Measurements from ENCODE around the gene PLS1.
"Not testable (repeated sequence)": the region's sequence is repeated elsewhere in the genome, so short reads cannot be mapped to it uniquely, and the experiment has no call there.

Gene PLS1

GRCh38 chr3:142709207-142709606 is 113.0 kb downstream of the PLS1 start:
- no peaks in the 10 kb centered on the region for H3K79me2 ChIP-seq (ENCODE audit: control insufficient read depth, low read length)
- no peaks in the 10 kb centered on the region for H3K36me3 ChIP-seq (ENCODE audit: control insufficient read depth, low read length)
- H4K20me1 ChIP-seq (ENCODE audit: control insufficient read depth, insufficient read depth, low read depth, low read length), result no peaks in the 10 kb centered on the region
- no peaks in the 10 kb centered on the region for H3K27me3 ChIP-seq (ENCODE audit: control insufficient read depth, low read length)
- no peak overlapping the region for H3K27ac ChIP-seq (ENCODE audit: low read depth, low read length)
- H3K4me3 ChIP-seq (ENCODE audit: low read length), result no peak overlapping the region
- no peaks in the 10 kb centered on the region for H3K9me3 ChIP-seq (ENCODE audit: control insufficient read depth, insufficient read depth, low read length)
- no peaks in the 10 kb centered on the region for H3K4me1 ChIP-seq (ENCODE audit: control insufficient read depth, low read length)
- no peaks in the 10 kb centered on the region for H3K9me2 ChIP-seq (replicated peaks; ENCODE audit: control insufficient read depth, low read length)
- H3F3A ChIP-seq (ENCODE audit: control insufficient read depth, insufficient read depth), result no peaks in the 10 kb centered on the region
- TF ChIP-seq CTCF (IDR thresholded peaks at IDR 0.05; ENCODE audit: low read depth, low read length, poor library complexity, severe bottlenecking) (no peak), EZH2phosphoT487 (IDR thresholded peaks at IDR 0.05; ENCODE audit: borderline replicate concordance, low read length) (no peak)
- no peak overlapping the region for H3K4me2 ChIP-seq (ENCODE audit: low read length)

- H3K4me2 ChIP-seq (ENCODE audit: low read length), result not testable (repeated sequence)
These were observed 118.7 kb downstream of the PLS1 start for GRCh38 chr3:142714882-142715281.

DNA sequence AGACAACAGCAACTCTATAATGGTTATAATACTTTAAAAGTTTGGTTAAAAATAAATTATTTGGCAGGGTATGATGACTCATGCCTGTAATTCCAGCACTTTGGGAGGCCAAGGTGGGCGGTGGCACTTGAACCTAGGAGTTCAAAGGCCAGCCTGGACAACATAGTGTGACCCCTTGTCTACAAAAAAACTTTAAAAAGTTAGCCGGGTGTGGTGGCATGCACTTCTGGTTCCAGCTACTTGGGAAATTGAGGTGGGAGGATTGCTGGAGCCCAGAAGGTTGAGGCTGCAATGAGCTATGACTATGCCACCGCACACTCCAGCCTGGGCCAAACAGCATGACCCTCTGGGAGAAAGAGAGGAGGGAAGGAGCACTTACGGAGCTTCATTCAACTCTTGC is 119.9 kb downstream of the PLS1 start:
- TF ChIP-seq CTCF (IDR thresholded peaks at IDR 0.05; ENCODE audit: low read depth, low read length, poor library complexity, severe bottlenecking) (no peak), EZH2phosphoT487 (IDR thresholded peaks at IDR 0.05; ENCODE audit: borderline replicate concordance, low read length) (no peak)
- no peak overlapping the region for H3K4me2 ChIP-seq (ENCODE audit: low read length)
- H3K36me3 ChIP-seq (ENCODE audit: control insufficient read depth, low read length), result no peaks in the 10 kb centered on the region
- no peaks in the 10 kb centered on the region for H3F3A ChIP-seq (ENCODE audit: control insufficient read depth, insufficient read depth)
- no peaks in the 10 kb centered on the region for H3K79me2 ChIP-seq (ENCODE audit: control insufficient read depth, low read length)
- H3K4me1 ChIP-seq (ENCODE audit: control insufficient read depth, low read length), result no peaks in the 10 kb centered on the region
- no peak overlapping the region for H3K27ac ChIP-seq (ENCODE audit: low read depth, low read length)
- H3K9me2 ChIP-seq (replicated peaks; ENCODE audit: control insufficient read depth, low read length), result no peaks in the 10 kb centered on the region
- H3K9me3 ChIP-seq (ENCODE audit: control insufficient read depth, insufficient read depth, low read length), result no peaks in the 10 kb centered on the region
- H3K4me3 ChIP-seq (ENCODE audit: low read length), result no peak overlapping the region
- H3K27me3 ChIP-seq (ENCODE audit: control insufficient read depth, low read length), result no peaks in the 10 kb centered on the region
- no peaks in the 10 kb centered on the region for H4K20me1 ChIP-seq (ENCODE audit: control insufficient read depth, insufficient read depth, low read depth, low read length)

More at GRCh38 chr3:142714882-142715281, 118.7 kb downstream of the PLS1 start:
- H4K20me1 ChIP-seq (ENCODE audit: control insufficient read depth, insufficient read depth, low read depth, low read length); H3K4me1 ChIP-seq (ENCODE audit: control insufficient read depth, low read length); H3K27ac ChIP-seq (ENCODE audit: low read depth, low read length); H3K4me3 ChIP-seq (ENCODE audit: low read length); H3K9me2 ChIP-seq (replicated peaks; ENCODE audit: control insufficient read depth, low read length); H3K27me3 ChIP-seq (ENCODE audit: control insufficient read depth, low read length); H3K79me2 ChIP-seq (ENCODE audit: control insufficient read depth, low read length); H3F3A ChIP-seq (ENCODE audit: control insufficient read depth, insufficient read depth); H3K36me3 ChIP-seq (ENCODE audit: control insufficient read depth, low read length); H3K9me3 ChIP-seq (ENCODE audit: control insufficient read depth, insufficient read depth, low read length): not testable (repeated sequence)

DNA sequence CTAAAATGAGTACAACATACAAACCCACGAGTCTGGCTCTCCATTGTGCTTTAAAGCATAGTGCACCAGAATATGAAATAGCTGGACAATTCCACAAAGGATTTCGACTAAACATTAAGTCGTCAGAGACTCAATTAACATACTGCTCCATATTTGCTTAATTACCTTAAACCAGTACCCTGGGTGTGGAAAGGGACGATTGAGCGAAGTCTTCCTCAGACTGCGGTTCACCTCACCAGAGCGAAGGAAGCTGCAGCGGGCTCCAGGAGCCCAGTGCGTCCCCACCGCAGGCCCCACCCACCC is 127.4 kb downstream of the PLS1 start:
- Histone ChIP-seq H3F3A (ENCODE audit: control insufficient read depth, insufficient read depth) (peaks cover 3% of the 10 kb centered on the region; the same call in 1 of the 2 replicates), H3K27ac (ENCODE audit: low read depth, low read length) (no peak overlapping the region), H3K79me2 (ENCODE audit: control insufficient read depth, low read length) (no peaks in the 10 kb centered on the region), H3K36me3 (ENCODE audit: control insufficient read depth, low read length) (no peaks in the 10 kb centered on the region), H3K9me3 (ENCODE audit: control insufficient read depth, insufficient read depth, low read length) (no peaks in the 10 kb centered on the region), H3K27me3 (ENCODE audit: control insufficient read depth, low read length) (0 out of 2 replicates have a peak, but pooled peaks cover 5% of the 10 kb centered on the region), H3K4me1 (ENCODE audit: control insufficient read depth, low read length) (peaks cover 8% of the 10 kb centered on the region), H3K9me2 (replicated peaks; ENCODE audit: control insufficient read depth, low read length) (no peaks in the 10 kb centered on the region), H4K20me1 (ENCODE audit: control insufficient read depth, insufficient read depth, low read depth, low read length) (no peaks in the 10 kb centered on the region), H3K4me3 (ENCODE audit: low read length) (peak overlapping the region; percentile 79), H3K4me2 (ENCODE audit: low read length) (peak overlapping the region; percentile 81)
- TF ChIP-seq CTCF (IDR thresholded peaks at IDR 0.05; ENCODE audit: low read depth, low read length, poor library complexity, severe bottlenecking) (no peak), EZH2phosphoT487 (IDR thresholded peaks at IDR 0.05; ENCODE audit: borderline replicate concordance, low read length) (no peak)
